OCI-LY3 (cell line): ENCODE data around the gene ADGRB3.

Experiments used
- EZH2phosphoT487 ChIP-seq: fragments of 200-600 bp; shearing (Covaris generic); IDR thresholded peaks from 2 replicates; pipeline ENCODE4 v1.6.1; 2018; ENCODE audit warnings: antibody characterized with exemption, mixed run types, low read depth
- TF ChIP-seq, protein P1 (sequence below): fragments of 200-600, 300-600 bp; sonication (generic); IDR thresholded peaks from 2 replicates; pipeline ENCODE4 v1.5.1; 2014; ENCODE audit warnings: antibody characterized with exemption, low read length, low read depth

GRCh38 chr6:68637782-68638181 is 2.7 kb downstream of the ADGRB3 start:
- TF ChIP-seq, protein P1, sequence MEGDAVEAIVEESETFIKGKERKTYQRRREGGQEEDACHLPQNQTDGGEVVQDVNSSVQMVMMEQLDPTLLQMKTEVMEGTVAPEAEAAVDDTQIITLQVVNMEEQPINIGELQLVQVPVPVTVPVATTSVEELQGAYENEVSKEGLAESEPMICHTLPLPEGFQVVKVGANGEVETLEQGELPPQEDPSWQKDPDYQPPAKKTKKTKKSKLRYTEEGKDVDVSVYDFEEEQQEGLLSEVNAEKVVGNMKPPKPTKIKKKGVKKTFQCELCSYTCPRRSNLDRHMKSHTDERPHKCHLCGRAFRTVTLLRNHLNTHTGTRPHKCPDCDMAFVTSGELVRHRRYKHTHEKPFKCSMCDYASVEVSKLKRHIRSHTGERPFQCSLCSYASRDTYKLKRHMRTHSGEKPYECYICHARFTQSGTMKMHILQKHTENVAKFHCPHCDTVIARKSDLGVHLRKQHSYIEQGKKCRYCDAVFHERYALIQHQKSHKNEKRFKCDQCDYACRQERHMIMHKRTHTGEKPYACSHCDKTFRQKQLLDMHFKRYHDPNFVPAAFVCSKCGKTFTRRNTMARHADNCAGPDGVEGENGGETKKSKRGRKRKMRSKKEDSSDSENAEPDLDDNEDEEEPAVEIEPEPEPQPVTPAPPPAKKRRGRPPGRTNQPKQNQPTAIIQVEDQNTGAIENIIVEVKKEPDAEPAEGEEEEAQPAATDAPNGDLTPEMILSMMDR: no peak
- TF ChIP-seq EZH2phosphoT487: no peak
